ENCODE data around the gene C6orf89. TPM values are rescaled to one million over a fixed set of nuclear protein-coding genes. Genes with fewer than 3 reads are reported as not detected.

The C6orf89 gene
- total and polyA plus RNA-seq, 2 of the 8 experiments (the other 6 are each of a cell fraction or from before 2014, with no cell fraction given) = 4.6 to 12.3 TPM

DNA sequence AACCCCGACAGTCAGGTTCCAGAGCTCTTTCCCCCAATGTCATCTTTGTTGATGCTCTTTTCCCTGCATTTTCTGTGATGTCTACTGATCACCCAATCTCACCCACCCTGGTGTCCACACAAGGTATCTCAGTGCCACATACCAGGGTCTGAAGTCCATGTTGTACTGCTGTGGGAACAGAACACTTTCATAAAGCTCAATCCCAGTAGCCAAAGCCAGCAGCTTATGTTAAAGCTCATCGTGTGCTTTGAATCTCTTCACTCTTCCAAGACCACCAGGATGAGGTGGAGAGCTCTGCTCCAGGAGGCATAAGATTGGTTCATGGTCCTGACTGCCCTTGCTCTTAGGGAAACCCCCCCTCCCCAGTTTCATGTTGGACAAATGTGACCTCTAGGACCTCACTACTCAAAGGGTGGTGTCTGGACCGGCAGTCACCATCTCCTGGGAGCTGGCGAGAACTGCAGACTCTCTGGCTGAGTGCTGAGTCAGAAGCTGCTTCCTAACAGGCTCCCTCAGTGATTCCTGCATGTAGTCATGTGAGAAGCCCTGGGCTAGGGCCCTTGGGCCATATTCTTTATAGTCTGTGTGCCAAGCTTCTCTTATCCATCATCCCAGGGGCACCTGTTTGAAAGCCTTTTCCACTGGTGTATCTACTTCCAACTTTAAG lies 33.1 kb upstream of the C6orf89 start (continued):
- no peak for TF ChIP-seq POLR2AphosphoS5 (IDR thresholded peaks at IDR 0.05; ENCODE audit: low read depth, low read length)
- TF ChIP-seq TEAD4 (IDR thresholded peaks at IDR 0.05; ENCODE audit: low read depth, low read length) = no peak
